Retinal pigment epithelial cell (primary cell): ENCODE measurements around the gene FAM107B.

Experiments
- DNase-seq: peaks from one replicate; pipeline ENCODE4 v3.0.0-alpha.2; 2010; ENCODE audit warnings: low read depth
- H3K4me3 ChIP-seq: 2 replicates; pipeline ENCODE4 v1.5.1; 2011; ENCODE audit warnings: mild to moderate bottlenecking, low read length, control low read depth, moderate library complexity
- CTCF ChIP-seq: conservative IDR thresholded peaks from 2 replicates; pipeline ENCODE4 v1.5.1; 2011; ENCODE audit warnings: low read depth, low read length, control low read depth, inconsistent platforms

Gene FAM107B

DNA sequence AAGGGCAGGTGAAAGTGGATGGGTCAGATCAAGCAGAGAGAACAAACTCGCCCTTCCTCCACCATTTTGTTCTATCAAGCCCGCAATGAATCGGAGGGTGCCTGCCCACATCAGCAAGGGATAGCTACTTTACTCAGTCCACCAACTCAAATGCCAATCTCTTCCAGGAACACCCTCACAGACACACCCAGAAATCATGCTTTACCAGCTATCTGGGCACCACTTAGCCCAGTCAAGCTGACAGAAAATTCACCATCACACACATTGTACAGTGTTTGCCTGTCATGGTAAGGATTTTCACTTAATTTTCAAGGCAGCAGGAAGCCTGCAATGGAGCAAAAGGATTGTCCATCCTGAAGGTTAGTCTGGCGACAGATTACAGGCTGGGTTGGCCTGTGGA, 75.2 kb downstream of the FAM107B start:
- TF ChIP-seq CTCF, result no peak
- no peak overlapping the region for H3K4me3 ChIP-seq
- no peak for DNase-seq

DNA sequence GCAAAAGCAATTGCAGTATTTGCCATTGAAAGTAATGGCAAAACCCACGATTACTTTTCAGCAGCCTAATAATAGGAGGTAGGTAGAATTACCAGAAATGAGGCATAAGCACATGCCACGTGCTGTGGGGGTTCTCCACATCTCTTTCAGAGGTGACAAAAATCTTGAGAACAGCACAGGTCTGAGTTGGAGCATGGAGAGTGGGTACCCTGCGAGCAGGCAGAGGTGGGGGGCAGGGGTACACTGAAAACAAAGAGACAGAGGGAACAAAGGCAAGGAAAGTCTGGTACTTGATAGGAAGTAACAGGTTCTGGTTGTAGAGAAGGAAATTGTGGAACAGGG, 75.9 kb downstream of the FAM107B start:
- DNase-seq, result no peak
- H3K4me3 ChIP-seq, result no peak overlapping the region
- TF ChIP-seq CTCF, result no peak

DNA sequence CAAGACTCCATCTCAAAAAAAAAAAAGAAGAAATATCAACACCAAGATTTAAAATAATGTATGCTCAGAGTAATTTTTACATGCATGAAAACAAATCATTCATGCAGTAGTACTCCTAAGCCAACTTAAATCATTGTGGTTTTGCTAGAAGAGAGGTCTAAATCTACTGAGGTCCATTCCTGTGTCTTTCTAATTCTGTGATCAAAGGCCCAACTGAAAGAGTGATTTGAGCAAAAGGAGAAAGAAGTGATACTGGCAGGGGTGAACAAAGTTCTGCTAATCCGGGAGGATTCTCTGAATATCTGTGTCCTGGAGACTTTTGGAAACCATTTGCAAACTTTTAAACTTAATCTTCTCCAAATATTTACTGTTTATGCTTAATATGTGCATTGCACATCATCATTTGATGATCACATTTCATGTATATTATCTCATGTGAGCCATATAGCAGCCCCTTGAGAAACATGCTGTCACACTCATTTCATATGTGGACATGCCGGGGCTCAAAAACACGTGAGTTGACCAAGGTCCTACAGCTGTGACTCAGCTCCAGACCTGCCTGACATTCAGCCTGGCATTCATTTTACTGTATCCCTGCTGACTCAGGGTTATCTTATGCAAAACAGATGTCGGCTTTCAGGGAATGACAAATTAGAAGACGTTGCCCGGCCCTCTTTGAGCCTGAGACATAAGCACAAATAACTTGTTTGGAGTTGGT, 76.4 kb downstream of the FAM107B start:
- no peak for TF ChIP-seq CTCF
- H3K4me3 ChIP-seq, result no peak overlapping the region
- no peak for DNase-seq

DNA sequence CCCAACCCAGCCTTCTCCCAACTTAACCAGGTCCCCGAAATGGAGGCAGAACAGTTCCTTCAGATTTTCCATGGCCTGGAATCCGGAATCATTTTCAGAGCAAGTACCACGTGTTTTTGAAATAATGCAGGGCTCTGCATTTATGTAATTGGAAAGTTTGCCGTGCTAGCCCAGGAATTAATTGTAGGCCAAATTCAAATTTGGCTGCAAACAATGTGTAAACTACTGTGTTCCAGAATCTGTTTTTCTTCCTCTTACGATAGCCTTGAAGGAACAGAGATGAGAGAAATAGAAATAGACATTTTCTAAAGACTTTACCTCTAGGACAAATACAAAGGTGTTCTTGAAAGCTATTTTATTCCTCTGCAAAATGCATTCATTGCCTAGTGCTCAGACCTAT, 77.4 kb downstream of the FAM107B start:
- no peak for DNase-seq
- TF ChIP-seq CTCF, result no peak
- no peak overlapping the region for H3K4me3 ChIP-seq

DNA sequence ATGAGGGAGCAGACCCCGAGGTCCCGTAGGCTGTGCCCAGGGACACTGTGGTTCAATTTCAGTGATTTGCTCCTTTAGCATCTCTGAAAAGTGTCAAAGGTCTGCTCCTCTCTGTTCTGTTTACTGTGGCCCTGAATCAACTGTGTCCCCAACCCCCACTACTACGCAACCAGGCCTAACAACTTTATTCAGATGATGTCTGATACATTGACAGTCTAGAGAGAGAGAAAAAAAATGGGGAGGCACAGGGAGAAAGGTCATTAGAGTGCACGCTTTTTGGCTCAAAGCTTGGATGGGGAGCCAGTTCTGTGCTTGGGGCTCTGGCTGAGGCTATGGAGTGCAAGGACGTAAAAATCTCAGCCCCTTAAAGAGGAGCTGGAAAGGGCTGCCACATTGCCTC, 77.9 kb downstream of the FAM107B start:
- DNase-seq, result no peak
- TF ChIP-seq CTCF, result no peak
- H3K4me3 ChIP-seq, result no peak overlapping the region

- no peak for DNase-seq
- no peak overlapping the region for H3K4me3 ChIP-seq
- TF ChIP-seq CTCF, result no peak
These were observed 78.7 kb downstream of the FAM107B start for GRCh38 chr10:14695847-14696480.

- no peak overlapping the region for H3K4me3 ChIP-seq
- no peak for TF ChIP-seq CTCF
- no peak for DNase-seq
These were observed 80.8 kb downstream of the FAM107B start for GRCh38 chr10:14693891-14694290.
